ENCODE data around the gene CHCHD4. TPM values are rescaled to one million over a fixed set of nuclear protein-coding genes. Genes with fewer than 3 reads are reported as not detected.
A peak's percentile ranks its signal among the peaks of the same experiment; 100 is the strongest.

CHCHD4 gene
- total and polyA plus RNA-seq, 2 of the 13 experiments (the other 11 are each of a cell fraction or from before 2014, with no cell fraction given): 15.8 to 24.1 TPM

- TF ChIP-seq PPARG (CRISPR knock-in tag; conservative IDR thresholded peaks at IDR 0.05) (no peak), HNRNPH1 (optimal IDR thresholded peaks at IDR 0.05; ENCODE audit: low read depth, low read length) (no peak), UBTF (CRISPR knock-in tag; IDR thresholded peaks at IDR 0.05) (peak; percentile 74), IRF9 (CRISPR knock-in tag; IDR thresholded peaks at IDR 0.05; ENCODE audit: borderline replicate concordance) (0 out of 2 replicates have a peak, but pooled peaks have one; percentile 20), HBP1 (CRISPR knock-in tag; IDR thresholded peaks at IDR 0.05; ENCODE audit: low read depth) (no peak), ELF4 (CRISPR knock-in tag; IDR thresholded peaks at IDR 0.05; ENCODE audit: borderline replicate concordance) (peak; percentile 60; the same call in 1 of the 2 replicates), ARNTL (CRISPR knock-in tag; IDR thresholded peaks at IDR 0.05) (no peak), ZNF432 (CRISPR knock-in tag; IDR thresholded peaks at IDR 0.05; ENCODE audit: borderline replicate concordance) (no peak), ZNF382 (CRISPR knock-in tag; IDR thresholded peaks at IDR 0.05; ENCODE audit: borderline replicate concordance) (no peak), ESRRA (CRISPR knock-in tag; IDR thresholded peaks at IDR 0.05; ENCODE audit: low read depth) (no peak), ZBTB1 (CRISPR knock-in tag; IDR thresholded peaks at IDR 0.05; ENCODE audit: borderline replicate concordance) (no peak), ARID2 (CRISPR knock-in tag; IDR thresholded peaks at IDR 0.05; ENCODE audit: borderline replicate concordance) (no peak; the same call in 1 of the 2 replicates), MED13 (CRISPR knock-in tag; IDR thresholded peaks at IDR 0.05) (no peak), MNT (IDR thresholded peaks at IDR 0.05) (no peak), TCF7 (IDR thresholded peaks at IDR 0.05; ENCODE audit: low read depth) (no peak), ZNF607 (CRISPR knock-in tag; IDR thresholded peaks at IDR 0.05; ENCODE audit: borderline replicate concordance) (peak; percentile 54; the same call in 1 of the 2 replicates), TOE1 (CRISPR knock-in tag; IDR thresholded peaks at IDR 0.05) (no peak), ZNF850 (CRISPR knock-in tag; conservative IDR thresholded peaks at IDR 0.05) (no peak), ZSCAN22 (CRISPR knock-in tag; IDR thresholded peaks at IDR 0.05) (no peak), RORA (CRISPR knock-in tag; IDR thresholded peaks at IDR 0.05) (no peak), SNAPC2 (CRISPR knock-in tag; IDR thresholded peaks at IDR 0.05) (no peak), ZFX (CRISPR knock-in tag; IDR thresholded peaks at IDR 0.05; ENCODE audit: low read depth) (peak; percentile 60), ZNF660 (CRISPR knock-in tag; IDR thresholded peaks at IDR 0.05; ENCODE audit: borderline replicate concordance, low read depth) (no peak), MIER2 (CRISPR knock-in tag; IDR thresholded peaks at IDR 0.05) (peak; percentile 94)
These were observed 735 bp upstream of the CHCHD4 start (continued) for GRCh38 chr3:14125193-14126016.
